Right lobe of liver (tissue), 4 donors: Measurements from ENCODE around the gene C8B.

Experiments used
- CTCF ChIP-seq, 4 donors: fragments of 200-600 bp in 3 of 4; fragments of 450-650 bp in 1 of 4; IDR thresholded peaks; one replicate each; pipeline versions ENCODE4 v1.5.1 to v1.8.0; 2016 to 2022; ENCODE audit warnings: antibody characterized with exemption in 4 of 4, mild to moderate bottlenecking in 2 of 4
- POLR2A ChIP-seq: fragments of 450-650 bp; IDR thresholded peaks from one replicate; pipeline ENCODE4 v1.6.1; 2017; ENCODE audit warnings: antibody characterized with exemption, mild to moderate bottlenecking
- donor health status: DM: no; HTN: no; CAD: no.
- donor health status: DM: no; HTN: no; CAD: no.
- donor health status: DM: no; HTN: yes; CAD: no.

- TF ChIP-seq POLR2A (no peak), CTCF (IDR thresholded peaks at IDR 0.05) (no peak)
Observed at GRCh38 chr1:56954664-56955063, 11.2 kb downstream of the C8B start.
